H1 (cell line): ENCODE data around the gene CPA4. TPM values are rescaled to one million over a fixed set of nuclear protein-coding genes. Genes with fewer than 3 reads are reported as not detected.

Experiments
- ASH2L ChIP-seq: fragments of 200-600, 300-600 bp; sonication (generic); IDR thresholded peaks from one replicate; pipeline ENCODE4 v1.7.1; 2017; ENCODE audit warnings: low read length
- EZH2 ChIP-seq: fragments of 200-600 bp; sonication (generic); IDR thresholded peaks from 2 replicates; pipeline ENCODE4 v1.7.1; 2012; ENCODE audit warnings: low read depth, mild to moderate bottlenecking, moderate library complexity, low read length, inconsistent platforms; ENCODE audit not compliant: severe bottlenecking
- FOSL1 ChIP-seq: IDR thresholded peaks from 2 replicates; pipeline ENCODE4 v1.6.1; 2011; ENCODE audit warnings: mild to moderate bottlenecking, low read depth, low read length, moderate library complexity; ENCODE audit not compliant: insufficient read depth
- HDAC6 ChIP-seq: IDR thresholded peaks from one replicate; pipeline ENCODE4 v1.7.1; 2012; ENCODE audit warnings: low read depth, mild to moderate bottlenecking, inconsistent platforms, low read length, moderate library complexity
- polyA plus RNA-seq, 7 experiments: library from polyadenylated mRNA; depleted of rRNA in 3 of 7; stranded (reverse) in 5 of 7; unstranded in 2 of 7; fragments of >200 nt in 5 of 7; fragments of 200-250 nt in 2 of 7; gene quantifications; 1 replicate in 5 of 7; 2 replicates in 1 of 7; 4 replicates in 1 of 7; pipeline versions ENCODE4 v1.2.1 to v1.2.3, GENCODE V29; 2011 to 2013; ENCODE audit warnings: missing spikeins in 2 of 7, mixed read lengths in 2 of 7
- total RNA-seq: library from RNA; stranded (reverse); fragmentation: NEBNext Ultra II Directional; extraction: Animal tissue kit (Norgen Biotek cat#: 25700); gene quantifications from 2 replicates; pipeline ENCODE4 v1.2.1, GENCODE V29; 2021

Gene CPA4
- total and polyA plus RNA-seq, 2 of the 8 experiments (the other 6 are each of a cell fraction or from before 2014, with no cell fraction given) = 0.03 TPM; not detected in 1

DNA sequence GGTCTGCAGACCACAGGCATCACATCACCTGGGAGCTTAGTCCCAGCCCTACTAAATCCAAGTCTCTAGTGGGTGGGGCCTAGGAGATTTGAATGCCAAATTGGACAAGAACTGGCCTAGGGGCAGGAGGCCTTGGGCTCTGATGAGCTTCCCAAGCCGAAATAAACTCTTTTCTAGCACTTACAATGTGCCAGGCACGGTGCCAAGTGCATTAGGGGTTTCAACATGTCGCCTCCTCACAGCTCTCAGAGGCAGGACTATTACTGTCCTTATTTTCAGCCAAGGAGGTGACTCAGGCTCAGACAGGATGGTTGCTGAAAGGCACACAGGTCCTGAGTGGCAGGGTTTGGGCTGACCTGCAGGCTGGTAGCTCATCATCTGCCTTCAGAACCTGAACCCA is 78.1 kb downstream of the CPA4 start (continued):
- TF ChIP-seq EZH2 (no peak), HDAC6 (no peak), ASH2L (no peak), FOSL1 (no peak)
